NCI-H345 treated with DMSO at 0.1 percent for 48 hours (cell line): ENCODE results near the gene ATCAY.
"Not testable (repeated sequence)": the region's sequence is repeated elsewhere in the genome, so short reads cannot be mapped to it uniquely, and the experiment has no call there.

Experiments
- DNase-seq: peaks from one replicate; lab custom pipeline; 2025; ENCODE audit not compliant: unreplicated experiment; lab: John Stamatoyannopoulos, UW

The ATCAY gene

GRCh38 chr19:3944018-3944721 lies 63.7 kb downstream of the ATCAY start:
- DNase-seq: no peak

DNA sequence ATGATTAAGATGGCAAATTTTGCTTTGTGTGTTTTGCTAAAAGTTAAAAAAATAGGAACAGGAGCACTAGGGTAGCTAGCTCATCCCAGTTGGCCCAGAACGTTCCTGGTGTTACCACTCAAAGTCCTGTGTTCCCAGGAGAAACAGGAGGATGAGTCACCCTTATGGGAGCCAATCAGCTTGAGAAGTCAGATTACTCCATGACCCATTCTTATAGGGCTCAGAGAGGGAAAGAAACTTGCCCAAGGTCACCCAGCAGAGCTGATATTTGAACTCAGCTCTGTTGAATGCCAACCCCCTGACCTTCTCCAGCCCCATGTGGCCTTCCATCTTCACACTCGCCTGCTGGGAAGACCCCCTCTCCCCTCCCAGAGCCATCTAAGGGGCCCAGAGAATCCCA lies 65.4 kb downstream of the ATCAY start:
- DNase-seq: no peak

- not testable (repeated sequence) for DNase-seq
Measured at GRCh38 chr19:3947316-3947933, 66.9 kb downstream of the ATCAY start.

DNA sequence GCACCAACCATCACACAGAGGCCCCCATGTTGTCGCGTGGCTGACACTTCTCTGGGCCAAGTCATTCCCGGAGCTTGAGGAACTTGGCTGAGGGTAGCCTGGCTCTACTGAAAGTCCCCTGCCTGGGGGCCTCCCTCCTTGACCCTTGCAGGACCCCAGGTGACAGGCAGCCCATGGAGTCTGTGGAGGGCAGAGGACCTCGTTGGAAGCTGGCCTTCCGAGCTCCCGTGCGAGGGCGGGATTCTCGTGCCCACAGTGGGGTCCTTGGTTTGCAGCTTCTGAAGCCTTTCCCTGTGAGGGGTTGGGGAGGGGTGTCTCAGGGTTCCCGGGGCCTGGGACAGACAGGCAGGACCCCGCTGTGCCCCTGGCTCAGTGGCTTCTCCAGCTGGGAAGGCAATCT lies 68.8 kb downstream of the ATCAY start:
- DNase-seq: no peak

- DNase-seq: no peak
Measured at GRCh38 chr19:3949997-3950859, 69.7 kb downstream of the ATCAY start.

DNA sequence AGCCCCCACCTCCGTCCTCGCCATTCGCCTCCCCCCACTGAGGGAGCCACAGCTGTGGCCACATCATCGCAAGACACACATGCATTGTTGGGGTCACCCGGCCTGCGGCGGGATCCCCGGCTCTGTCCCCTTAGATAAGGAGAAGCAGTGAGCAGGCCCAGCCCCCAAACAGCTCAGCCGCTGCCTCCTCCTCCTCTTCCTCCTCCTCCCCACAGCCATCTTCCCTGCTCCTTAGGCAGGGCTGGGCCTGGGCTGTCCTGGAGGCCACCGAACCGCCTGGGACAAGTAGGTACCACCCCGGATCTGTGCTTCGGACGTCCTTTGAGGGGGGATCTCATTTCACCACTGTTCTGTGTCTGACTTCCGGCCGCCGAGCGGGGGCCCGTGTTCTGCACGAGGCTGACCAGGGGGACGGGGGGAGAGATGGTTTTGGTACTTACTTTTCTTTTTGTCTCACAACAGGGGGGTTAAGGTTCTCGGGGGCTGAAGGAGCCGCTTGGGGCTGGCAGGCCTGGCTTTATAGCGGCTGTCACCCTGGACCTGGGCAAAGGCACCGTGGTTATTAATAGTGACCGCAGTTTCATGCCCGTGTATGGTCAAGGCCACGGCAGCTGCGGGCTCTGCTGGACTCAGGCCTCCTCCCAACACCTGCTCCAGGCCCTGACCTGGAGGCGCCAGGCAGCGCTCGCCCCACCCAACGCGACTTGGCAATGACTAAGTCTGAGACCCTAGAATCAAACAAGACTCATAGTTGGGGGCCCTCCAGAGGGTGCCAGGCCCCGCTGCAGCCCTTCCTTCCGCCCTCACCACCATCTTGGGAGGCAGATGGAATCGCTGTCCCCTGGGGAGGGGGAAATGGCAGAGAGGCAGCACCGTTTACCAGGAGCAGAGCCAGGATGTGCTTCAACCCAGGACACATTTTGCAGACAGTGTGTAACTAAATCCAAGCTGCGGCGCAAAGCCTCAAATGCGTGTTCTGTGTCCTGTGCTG lies 70.7 kb downstream of the ATCAY start:
- no peak for DNase-seq

- not testable (repeated sequence) for DNase-seq
Measured at GRCh38 chr19:3952755-3953276, 72.3 kb downstream of the ATCAY start.

DNA sequence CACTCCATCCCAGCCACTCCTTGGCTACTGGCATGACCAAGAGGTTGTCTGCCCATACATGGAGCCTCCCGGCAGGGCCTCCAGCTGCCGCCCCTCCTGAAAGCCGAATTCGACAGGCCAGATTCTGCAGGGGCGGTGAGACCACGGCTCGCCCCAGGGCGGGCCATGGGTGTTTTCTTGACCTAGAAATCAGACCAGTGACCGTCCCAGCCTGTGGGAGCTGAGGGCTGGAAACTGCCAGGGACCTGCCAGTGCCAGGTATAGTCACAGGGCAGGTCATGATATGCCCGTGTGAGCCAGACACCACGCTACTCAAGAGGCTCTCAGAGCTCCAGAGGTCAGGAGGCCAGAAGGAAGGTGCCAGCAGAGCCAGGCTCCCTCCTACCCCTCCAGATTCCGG lies 73.6 kb downstream of the ATCAY start:
- no peak for DNase-seq

GRCh38 chr19:3955276-3955675 lies 74.8 kb downstream of the ATCAY start:
- not testable (repeated sequence) for DNase-seq

- DNase-seq: no peak
Measured at GRCh38 chr19:3955688-3956087, 75.2 kb downstream of the ATCAY start.

DNA sequence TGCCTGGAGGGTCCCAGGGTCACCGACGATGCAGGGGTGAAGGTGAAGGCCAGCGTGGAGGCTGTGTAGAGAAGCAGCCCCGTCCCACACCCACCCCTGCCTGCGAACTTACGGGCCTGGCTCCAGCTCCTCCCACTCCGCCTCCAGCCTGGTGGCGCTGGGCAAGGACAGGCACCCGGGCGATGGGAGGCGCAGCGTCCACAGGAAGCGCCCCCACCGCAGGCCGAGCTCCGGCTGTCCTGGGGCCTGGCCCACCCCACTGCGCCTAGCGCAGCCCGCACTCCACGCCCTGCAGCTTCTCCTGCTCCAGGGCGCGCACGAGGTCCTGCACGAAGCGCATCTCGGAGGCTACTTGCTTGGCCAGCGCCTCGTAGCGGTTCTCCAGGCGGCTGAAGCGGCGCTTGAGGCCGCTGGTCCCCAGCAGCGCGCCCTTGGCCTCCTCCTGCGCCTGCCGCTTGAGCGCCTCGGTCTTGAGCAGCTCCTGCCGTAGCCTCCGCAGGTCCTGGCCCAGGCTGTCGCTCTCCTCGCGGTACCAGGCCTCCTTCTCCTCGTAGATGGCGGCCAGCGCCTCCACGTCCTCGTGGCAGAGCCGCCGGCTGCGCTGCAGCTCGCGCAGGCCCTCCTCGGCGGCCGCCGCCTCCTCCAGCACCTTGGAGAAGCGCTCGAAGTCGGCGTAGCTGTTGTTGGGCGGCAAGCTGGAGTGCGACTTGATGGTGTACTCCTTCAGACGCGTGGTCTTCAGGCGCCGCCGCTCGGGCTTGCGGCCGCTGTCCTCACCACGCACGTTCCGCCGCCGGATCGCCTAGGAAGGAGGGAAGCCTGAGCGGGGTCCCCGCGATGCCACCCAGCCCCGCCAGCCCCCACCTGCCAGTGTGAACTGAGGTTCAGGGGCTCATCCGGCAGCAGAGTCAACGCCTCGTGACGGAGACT lies 78.6 kb downstream of the ATCAY start:
- DNase-seq: no peak

GRCh38 chr19:3959766-3960131 lies 79.3 kb downstream of the ATCAY start:
- DNase-seq: no peak

DNA sequence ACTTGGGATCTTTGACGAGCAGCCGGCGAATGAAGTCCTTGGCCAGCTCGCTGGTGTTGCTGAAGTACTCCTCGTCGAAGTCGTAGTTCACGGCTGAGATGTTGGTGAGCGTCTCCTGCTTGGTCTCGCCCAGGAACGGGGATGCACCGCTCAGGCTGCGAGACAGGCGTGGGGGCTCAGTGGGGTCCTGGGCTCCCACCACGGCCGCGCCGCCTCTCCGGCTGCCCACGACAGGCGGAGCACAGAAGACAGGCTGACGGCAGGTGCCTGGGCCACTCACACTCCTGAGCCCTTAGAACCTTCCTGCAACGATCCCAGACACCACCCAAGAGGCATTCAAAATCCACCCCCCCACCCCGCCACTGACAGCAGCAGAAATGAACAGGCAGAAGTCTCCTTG lies 80.5 kb downstream of the ATCAY start:
- no peak for DNase-seq

- DNase-seq: no peak
Measured at GRCh38 chr19:3963458-3964255, 83.2 kb downstream of the ATCAY start.

DNA sequence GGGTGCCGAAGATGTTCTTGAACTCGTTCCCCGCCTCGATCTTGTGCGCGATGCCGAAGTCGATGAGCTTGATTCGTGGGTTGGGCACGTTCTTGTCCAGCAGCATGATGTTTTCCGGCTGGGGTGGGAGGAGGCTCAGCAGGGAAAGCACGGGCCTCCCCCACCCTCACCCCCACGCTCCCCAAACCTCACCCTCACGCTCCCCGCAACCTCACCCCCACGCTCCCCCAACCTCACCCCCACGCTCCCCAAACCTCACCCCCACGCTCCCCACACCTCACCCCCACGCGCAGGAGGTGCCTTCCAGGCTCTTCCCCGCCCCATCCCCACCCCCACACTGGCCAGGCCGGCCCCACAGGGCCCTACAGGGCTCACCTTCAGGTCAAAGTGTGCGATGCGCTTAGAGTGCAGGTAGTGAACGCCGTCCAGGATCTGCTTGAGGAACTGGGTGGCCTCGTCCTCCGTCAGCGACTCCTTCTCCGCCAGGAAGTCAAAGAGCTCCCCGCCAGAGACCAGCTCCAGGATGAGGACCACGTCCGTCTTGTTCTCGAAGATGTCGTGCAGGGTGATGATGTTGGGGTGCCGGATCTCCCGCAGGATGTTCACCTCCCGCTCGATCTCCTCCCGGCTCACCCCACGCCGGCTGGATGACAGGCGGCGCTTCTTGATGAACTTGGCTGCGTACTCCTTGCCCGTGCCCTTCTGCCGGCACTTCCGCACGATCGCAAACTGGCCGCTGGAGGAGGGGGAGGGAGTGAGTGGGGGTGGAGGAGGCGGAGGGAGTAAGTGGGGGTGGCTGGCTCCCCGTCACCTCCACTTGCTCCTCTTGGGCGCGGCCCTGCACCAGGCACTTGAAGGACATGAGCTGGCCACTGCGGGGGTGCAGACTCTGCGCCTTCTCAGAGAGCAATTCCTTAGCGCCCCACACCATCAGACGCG lies 84.0 kb downstream of the ATCAY start:
- DNase-seq: no peak

- no peak for DNase-seq
Measured at GRCh38 chr19:3966051-3967017, 85.8 kb downstream of the ATCAY start.
